Common myeloid progenitor, CD34-positive (primary cell): ENCODE data around the gene FIP1L1.

Source experiments
- CTCF ChIA-PET: fragments of 350-600 bp; sonication (Branson Sonifier 250); formaldehyde crosslinking; loops from one replicate; lab custom pipeline; 2021; ENCODE audit warnings: antibody characterized with exemption; lab: Charles Lee
- POLR2A ChIA-PET: fragments of 350-600 bp; sonication (Branson Sonifier 250); formaldehyde crosslinking; loops from one replicate; lab custom pipeline; 2021; ENCODE audit warnings: antibody characterized with exemption; lab: Charles Lee
- DNase-seq, 3 donors: peaks; one replicate each; pipeline versions ENCODE4 v3.0.0 to v3.0.0-alpha.2; 2013
- H3K27ac ChIP-seq, 2 experiments: 1 replicate in 1 of 2; 2 replicates in 1 of 2; pipeline ENCODE4 v1.7.0; 2013; ENCODE audit warnings: inconsistent platforms in 2 of 2, low read length in 2 of 2, mild to moderate bottlenecking in 2 of 2, low read depth in 1 of 2, moderate library complexity in 1 of 2; ENCODE audit not compliant: severe bottlenecking in 2 of 2, insufficient read depth in 1 of 2, poor library complexity in 1 of 2
- H3K27me3 ChIP-seq, 5 experiments: replicated peaks in 2 of 5; 1 replicate in 3 of 5; 2 replicates in 2 of 5; pipeline versions ENCODE4 v1.6.1 to v1.7.0; 2013; ENCODE audit warnings: low read length in 4 of 5, mild to moderate bottlenecking in 2 of 5, moderate library complexity in 2 of 5, inconsistent platforms in 1 of 5; ENCODE audit not compliant: insufficient read depth in 5 of 5, control insufficient read depth in 4 of 5
- H3K36me3 ChIP-seq, 4 experiments: 1 replicate in 2 of 4; 2 replicates in 2 of 4; pipeline versions ENCODE4 v1.6.1 to v1.7.0; 2013; ENCODE audit warnings: low read length in 3 of 4, control low read depth in 1 of 4, mild to moderate bottlenecking in 1 of 4; ENCODE audit not compliant: control insufficient read depth in 4 of 4, insufficient read depth in 4 of 4
- H3K4me1 ChIP-seq, 4 experiments: 1 replicate in 3 of 4; 2 replicates in 1 of 4; pipeline versions ENCODE4 v1.6.1 to v1.7.1; 2013; ENCODE audit warnings: low read length in 3 of 4, mild to moderate bottlenecking in 3 of 4, control low read depth in 1 of 4, inconsistent platforms in 1 of 4, moderate library complexity in 1 of 4; ENCODE audit not compliant: control insufficient read depth in 4 of 4, insufficient read depth in 4 of 4; ENCODE audit errors: control extremely low read depth in 1 of 4
- H3K4me3 ChIP-seq, 7 experiments: 1 replicate in 4 of 7; 2 replicates in 3 of 7; pipeline versions ENCODE4 v1.5.1 to v1.7.0; 2013; ENCODE audit warnings: mild to moderate bottlenecking in 7 of 7, low read length in 6 of 7, moderate library complexity in 6 of 7, inconsistent platforms in 2 of 7, low read depth in 2 of 7, control low read depth in 1 of 7; ENCODE audit not compliant: insufficient read depth in 4 of 7, control insufficient read depth in 1 of 7; ENCODE audit errors: extremely low read depth in 1 of 7
- H3K9me3 ChIP-seq, 5 experiments: 1 replicate in 4 of 5; 2 replicates in 1 of 5; pipeline versions ENCODE4 v1.6.1 to v1.7.1; 2013; ENCODE audit warnings: low read length in 4 of 5, mild to moderate bottlenecking in 2 of 5, inconsistent platforms in 1 of 5, low read depth in 1 of 5, moderate library complexity in 1 of 5; ENCODE audit not compliant: control insufficient read depth in 4 of 5, insufficient read depth in 2 of 5; ENCODE audit errors: control extremely low read depth in 1 of 5
- WGBS: methylation state at CpG from one replicate; pipeline ENCODE4 v1.1.5; 2013; ENCODE audit not compliant: insufficient coverage; 5-methylcytosine and 5-hydroxymethylcytosine counted together

The FIP1L1 gene

GRCh38 chr4:53424280-53424679 is 46.8 kb downstream of the FIP1L1 start:
- POLR2A ChIA-PET, result no interaction called here
- H3K4me1 ChIP-seq, result no peaks in the 10 kb centered on the region
- no peaks in the 10 kb centered on the region for H3K9me3 ChIP-seq
- CTCF ChIA-PET, result no interaction called here
- H3K4me3 ChIP-seq, result no peak overlapping the region
- no peak for DNase-seq
- no peak overlapping the region for H3K27ac ChIP-seq
- peaks cover 13 to 28% (median 18%) of the 10 kb centered on the region in 4 experiments for H3K36me3 ChIP-seq
- no peaks in the 10 kb centered on the region for H3K27me3 ChIP-seq

- Histone ChIP-seq H3K9me3 (no peaks in the 10 kb centered on the region), H3K27me3 (no peaks in the 10 kb centered on the region), H3K36me3 (peaks cover 10 to 41% (median 25%) of the 10 kb centered on the region in 4 experiments), H3K4me3 (no peak overlapping the region), H3K27ac (no peak overlapping the region), H3K4me1 (peaks cover 0 to 5% (median 2%) of the 10 kb centered on the region in 4 experiments)
- CTCF ChIA-PET, result no interaction called here
- POLR2A ChIA-PET, result no interaction called here
- DNase-seq, result no peak
Measured at GRCh38 chr4:53427366-53427765, 49.9 kb downstream of the FIP1L1 start.

- ChIA-PET CTCF (no interaction called here), POLR2A (no interaction called here)
- WGBS, result 0% methylated on average over 1 of the region's 5 CpGs
- Histone ChIP-seq H3K27ac (no peak overlapping the region), H3K4me1 (peaks cover 0 to 5% (median 2%) of the 10 kb centered on the region in 4 experiments), H3K36me3 (peaks cover 10 to 57% (median 33%) of the 10 kb centered on the region in 4 experiments), H3K27me3 (no peaks in the 10 kb centered on the region), H3K9me3 (no peaks in the 10 kb centered on the region), H3K4me3 (no peak overlapping the region)
- peak; percentile 13 to 68 (median 63) for DNase-seq
Measured at GRCh38 chr4:53431052-53431451, 53.6 kb downstream of the FIP1L1 start.

- CTCF ChIA-PET, result no interaction called here
- H3K9me3 ChIP-seq, result no peaks in the 10 kb centered on the region
- WGBS, result 100% methylated on average over 1 of the region's 4 CpGs
- no peak overlapping the region for H3K27ac ChIP-seq
- H3K4me1 ChIP-seq, result peaks cover 0 to 5% (median 2%) of the 10 kb centered on the region in 4 experiments
- H3K27me3 ChIP-seq, result no peaks in the 10 kb centered on the region
- POLR2A ChIA-PET, result no interaction called here
- no peak overlapping the region for H3K4me3 ChIP-seq
- no peak for DNase-seq
- H3K36me3 ChIP-seq, result peaks cover 15 to 54% (median 34%) of the 10 kb centered on the region in 4 experiments
Measured at GRCh38 chr4:53432528-53433424, 55.3 kb downstream of the FIP1L1 start.

GRCh38 chr4:53436251-53436650 is 58.8 kb downstream of the FIP1L1 start:
- H3K4me3 ChIP-seq, result no peak overlapping the region
- no peaks in the 10 kb centered on the region for H3K27me3 ChIP-seq
- H3K27ac ChIP-seq, result no peak overlapping the region
- no peak for DNase-seq
- WGBS, result 100% methylated on average over 1 of the region's 1 CpG
- ChIA-PET CTCF (no interaction called here), POLR2A (no interaction called here)
- H3K4me1 ChIP-seq, result no peaks in the 10 kb centered on the region
- H3K9me3 ChIP-seq, result no peaks in the 10 kb centered on the region
- peaks cover 12 to 36% (median 21%) of the 10 kb centered on the region in 4 experiments for H3K36me3 ChIP-seq

- WGBS, result 100% methylated on average over 1 of the region's 1 CpG
- no peak for DNase-seq
- H3K27me3 ChIP-seq, result no peaks in the 10 kb centered on the region
- H3K4me1 ChIP-seq, result no peaks in the 10 kb centered on the region
- CTCF ChIA-PET, result no interaction called here
- POLR2A ChIA-PET, result no interaction called here
- H3K27ac ChIP-seq, result no peak overlapping the region
- H3K4me3 ChIP-seq, result no peak overlapping the region
- peaks cover 15 to 51% (median 38%) of the 10 kb centered on the region in 4 experiments for H3K36me3 ChIP-seq
- H3K9me3 ChIP-seq, result no peaks in the 10 kb centered on the region
Measured at GRCh38 chr4:53441564-53441963, 64.1 kb downstream of the FIP1L1 start.

- no peaks in the 10 kb centered on the region for H3K4me1 ChIP-seq
- no peaks in the 10 kb centered on the region for H3K9me3 ChIP-seq
- H3K4me3 ChIP-seq, result no peak overlapping the region
- peaks cover 11 to 47% (median 28%) of the 10 kb centered on the region in 4 experiments for H3K36me3 ChIP-seq
- 90% methylated on average over 1 of the region's 2 CpGs for WGBS
- no peak for DNase-seq
- H3K27me3 ChIP-seq, result no peaks in the 10 kb centered on the region
- ChIA-PET POLR2A (no interaction called here), CTCF (no interaction called here)
- H3K27ac ChIP-seq, result no peak overlapping the region
Measured at GRCh38 chr4:53444954-53445353, 67.5 kb downstream of the FIP1L1 start.
